Left colon (tissue), 2 donors: ENCODE measurements around the gene KCNB1. TPM values are rescaled to one million over a fixed set of nuclear protein-coding genes. Genes with fewer than 3 reads are reported as not detected.
"Not testable (repeated sequence)": the region's sequence is repeated elsewhere in the genome, so short reads cannot be mapped to it uniquely, and the experiment has no call there.

Source experiments
- ATAC-seq: fragments of 200-7000 bp; cut with Tn5 transposase; one replicate; pipeline ENCODE4 v1.9.1; 2020; ENCODE audit warnings: mild to moderate bottlenecking, moderate library complexity
- DNase-seq, 2 donors: peaks; one replicate each; pipeline ENCODE4 v3.0.0-alpha.2; 2020
- intact Hi-C, 2 donors: fragments of 100-400 bp; cut with DNase I in 1 of 2; cut with micrococcal nuclease in 1 of 2; formaldehyde crosslinking; loops; one replicate each; pipeline versions ENCODE4 v1.11.2 to v1.14.0; 2022; cut with DNase I, micrococcal nuclease
- total RNA-seq, 2 donors: library from RNA; stranded (reverse); fragmentation: NEBNext Ultra II Directional; extraction: Animal tissue kit (Norgen Biotek cat#: 25700); gene quantifications; one replicate each; pipeline ENCODE4 v1.2.1, GENCODE V29; 2021
- donor health status: DM: no; HTN: no; CAD: no.
- donor health status: DM: yes; HTN: yes; CAD: no.

Gene KCNB1
- total RNA-seq, 2 donors from 2014 or later = 0.24 to 2.0 TPM

- intact Hi-C loops = no loop called here
- ATAC-seq (peak; percentile 24), DNase-seq (peak in 1 of 2 donors; percentile 76)
These were observed 61.6 kb downstream of the KCNB1 start for GRCh38 chr20:49420811-49421295.

- DNase-seq = peak; percentile 33 to 50
- intact Hi-C loops = no loop called here
- peak; percentile 98 for ATAC-seq
These were observed 62.2 kb downstream of the KCNB1 start for GRCh38 chr20:49420292-49420691.

GRCh38 chr20:49419785-49420184 lies 62.7 kb downstream of the KCNB1 start:
- DNase-seq = no peak
- intact Hi-C loops = no loop called here
- peak; percentile 6 for ATAC-seq

GRCh38 chr20:49418809-49419208 lies 63.7 kb downstream of the KCNB1 start:
- ATAC-seq = no peak
- intact Hi-C loops = no loop called here
- no peak for DNase-seq

- intact Hi-C loops = no loop called here
- DNase-seq (no peak), ATAC-seq (no peak)
These were observed 64.5 kb downstream of the KCNB1 start for GRCh38 chr20:49417843-49418555.

GRCh38 chr20:49415668-49416044 lies 66.8 kb downstream of the KCNB1 start:
- no peak for DNase-seq
- intact Hi-C loops = no loop called here
- no peak for ATAC-seq

- intact Hi-C loops = no loop called here
- ATAC-seq = no peak
- DNase-seq = peak in 1 of 2 donors; percentile 78
These were observed 67.3 kb downstream of the KCNB1 start for GRCh38 chr20:49415005-49415667.

GRCh38 chr20:49413677-49414076 lies 68.8 kb downstream of the KCNB1 start:
- ATAC-seq (no peak), DNase-seq (no peak)
- intact Hi-C loops = no loop called here

GRCh38 chr20:49412953-49413352 lies 69.5 kb downstream of the KCNB1 start:
- DNase-seq (no peak), ATAC-seq (no peak)
- intact Hi-C loops = no loop called here

- intact Hi-C loops = no loop called here
- DNase-seq (no peak), ATAC-seq (no peak)
These were observed 70.2 kb downstream of the KCNB1 start for GRCh38 chr20:49412254-49412653.

GRCh38 chr20:49411221-49411925 lies 71.1 kb downstream of the KCNB1 start:
- intact Hi-C loops = no loop called here
- DNase-seq (no peak), ATAC-seq (no peak)

- intact Hi-C loops, DNase-seq, ATAC-seq: not testable (repeated sequence)
These were observed 72.4 kb downstream of the KCNB1 start for GRCh38 chr20:49409975-49410621.

- intact Hi-C loops = no loop called here
- no peak for DNase-seq
- no peak for ATAC-seq
These were observed 73.0 kb downstream of the KCNB1 start for GRCh38 chr20:49409302-49409974.

- ATAC-seq = no peak
- intact Hi-C loops = no loop called here
These were observed 73.9 kb downstream of the KCNB1 start for GRCh38 chr20:49408509-49409104.

GRCh38 chr20:49406666-49407065 lies 75.8 kb downstream of the KCNB1 start:
- ATAC-seq (no peak), DNase-seq (no peak)
- intact Hi-C loops = no loop called here

More at GRCh38 chr20:49408509-49409104, 73.9 kb downstream of the KCNB1 start:
- no peak for DNase-seq

GRCh38 chr20:49405696-49406095 lies 76.8 kb downstream of the KCNB1 start:
- DNase-seq (no peak), ATAC-seq (no peak)
- intact Hi-C loops = no loop called here

- intact Hi-C loops = no loop called here
- no peak for DNase-seq
- ATAC-seq = no peak
These were observed 77.3 kb downstream of the KCNB1 start for GRCh38 chr20:49405062-49405683.

GRCh38 chr20:49404461-49404860 lies 78.0 kb downstream of the KCNB1 start:
- no peak for DNase-seq
- no peak for ATAC-seq
- intact Hi-C loops = no loop called here
